Calu3 (cell line): Measurements from ENCODE around the gene FOXN3. TPM values are rescaled to one million over a fixed set of nuclear protein-coding genes. Genes with fewer than 3 reads are reported as not detected.

ENCODE experiments used
- BruUV-seq: library from RNA; stranded (reverse); fragments of 400-500 nt; replicated peaks from 2 replicates; lab custom pipeline; 2021; lab: Mats Ljungman, UMichigan
- CTCF ChIA-PET: fragments of 300-600 bp; sonication (Branson Sonifier 250); formaldehyde crosslinking; loops from one replicate; lab custom pipeline; 2022; ENCODE audit warnings: antibody characterized with exemption; lab: Charles Lee
- DNase-seq: peaks from one replicate; pipeline ENCODE4 v3.0.0; 2022
- H3K27ac Mint-ChIP-seq: one replicate; pipeline ENCODE4 v1.8.0; 2022; ENCODE audit warnings: mixed read lengths; ENCODE audit not compliant: unreplicated experiment
- H3K27me3 Mint-ChIP-seq: one replicate; pipeline ENCODE4 v1.8.0; 2022; ENCODE audit warnings: mixed read lengths; ENCODE audit not compliant: unreplicated experiment
- H3K36me3 Mint-ChIP-seq: one replicate; pipeline ENCODE4 v1.8.0; 2022; ENCODE audit warnings: mild to moderate bottlenecking, moderate library complexity, mixed read lengths; ENCODE audit not compliant: insufficient read depth, unreplicated experiment
- H3K4me1 Mint-ChIP-seq: one replicate; pipeline ENCODE4 v1.8.0; 2022; ENCODE audit warnings: mild to moderate bottlenecking, low read depth, mixed read lengths; ENCODE audit not compliant: unreplicated experiment
- H3K4me3 Mint-ChIP-seq: one replicate; pipeline ENCODE4 v1.8.0; 2022; ENCODE audit warnings: mild to moderate bottlenecking, low read depth, moderate library complexity, mixed read lengths; ENCODE audit not compliant: unreplicated experiment
- H3K9me3 Mint-ChIP-seq: one replicate; pipeline ENCODE4 v1.8.0; 2022; ENCODE audit warnings: low read depth, mixed read lengths; ENCODE audit not compliant: unreplicated experiment
- CTCF ChIP-seq: fragments of 200-600 bp; IDR thresholded peaks from one replicate; pipeline ENCODE4 v1.8.0; 2022; ENCODE audit warnings: antibody characterized with exemption; ENCODE audit not compliant: unreplicated experiment
- intact Hi-C: fragments of 100-400 bp; cut with micrococcal nuclease; formaldehyde crosslinking; loops from one replicate; pipeline ENCODE4 v1.10.0; 2022; ENCODE audit not compliant: unreplicated experiment
- total RNA-seq: library from RNA; stranded (reverse); gene quantifications from 2 replicates; pipeline ENCODE4 v1.2.3, GENCODE V29; 2022

The FOXN3 gene
- total RNA-seq, 1 experiment from 2014 or later, result 11.8 TPM

- CTCF ChIA-PET, result interaction anchor here (0.6 to 0.8 kb wide), 2 partner anchors 9 to 168 kb away, joined by 6 to 8 read pairs; no protein-coding TSS in a partner anchor
- Mint-ChIP-seq H3K27ac (no peak overlapping the region), H3K36me3 (no peaks in the 10 kb centered on the region), H3K9me3 (no peaks in the 10 kb centered on the region), H3K4me3 (no peak overlapping the region), H3K4me1 (no peaks in the 10 kb centered on the region), H3K27me3 (no peaks in the 10 kb centered on the region)
- no TSS peak for BruUV-seq
- intact Hi-C loops, result no loop called here
- no peak for DNase-seq
- TF ChIP-seq CTCF, result no peak
Measured at GRCh38 chr14:89343356-89343755, 73.7 kb downstream of the FOXN3 start.

- Mint-ChIP-seq H3K4me1 (no peaks in the 10 kb centered on the region), H3K27me3 (no peaks in the 10 kb centered on the region), H3K9me3 (no peaks in the 10 kb centered on the region), H3K27ac (no peak overlapping the region), H3K4me3 (no peak overlapping the region), H3K36me3 (no peaks in the 10 kb centered on the region)
- BruUV-seq, result no TSS peak
- intact Hi-C loops, result no loop called here
- CTCF ChIA-PET, result no interaction called here
- DNase-seq, result no peak
- TF ChIP-seq CTCF, result no peak
Measured at GRCh38 chr14:89342049-89342448, 75.0 kb downstream of the FOXN3 start.

GRCh38 chr14:89340200-89341181 is 76.5 kb downstream of the FOXN3 start:
- H3K27me3 Mint-ChIP-seq, result no peaks in the 10 kb centered on the region
- no peaks in the 10 kb centered on the region for H3K36me3 Mint-ChIP-seq
- intact Hi-C loops, result no loop called here
- no peak overlapping the region for H3K27ac Mint-ChIP-seq
- no peaks in the 10 kb centered on the region for H3K4me1 Mint-ChIP-seq
- CTCF ChIA-PET, result no interaction called here
- no peak overlapping the region for H3K4me3 Mint-ChIP-seq
- H3K9me3 Mint-ChIP-seq, result no peaks in the 10 kb centered on the region
- BruUV-seq, result no TSS peak
- DNase-seq, result no peak
- TF ChIP-seq CTCF, result no peak

GRCh38 chr14:89339579-89339978 is 77.5 kb downstream of the FOXN3 start:
- DNase-seq, result no peak
- Mint-ChIP-seq H3K9me3 (no peaks in the 10 kb centered on the region), H3K4me3 (no peak overlapping the region), H3K27ac (no peak overlapping the region), H3K36me3 (no peaks in the 10 kb centered on the region), H3K27me3 (no peaks in the 10 kb centered on the region), H3K4me1 (no peaks in the 10 kb centered on the region)
- no peak for TF ChIP-seq CTCF
- CTCF ChIA-PET, result no interaction called here
- intact Hi-C loops, result no loop called here
- no TSS peak for BruUV-seq
